HG03108 (cell line): ENCODE data around the gene ID2.
"Not testable (repeated sequence)": the region's sequence is repeated elsewhere in the genome, so short reads cannot be mapped to it uniquely, and the experiment has no call there.

Source experiments
- ATAC-seq: cut with Tn5 transposase; IDR thresholded peaks from one replicate; pipeline ENCODE4 v1.9.1; 2021; ENCODE audit warnings: moderate library complexity; ENCODE audit not compliant: unreplicated experiment

The ID2 gene

GRCh38 chr2:8725838-8726237 lies 44.0 kb downstream of the ID2 start:
- no peak for ATAC-seq

- no peak for ATAC-seq
Measured at GRCh38 chr2:8728305-8729015, 46.6 kb downstream of the ID2 start.

- ATAC-seq, result not testable (repeated sequence)
Measured at GRCh38 chr2:8729101-8729500, 47.2 kb downstream of the ID2 start.

GRCh38 chr2:8729939-8730338 lies 48.1 kb downstream of the ID2 start:
- ATAC-seq, result no peak

GRCh38 chr2:8732601-8733000 lies 50.7 kb downstream of the ID2 start:
- ATAC-seq, result no peak
